HG02973 (cell line): Measurements from ENCODE around the gene KIF17.

ENCODE experiments used
- ATAC-seq: cut with Tn5 transposase; IDR thresholded peaks from one replicate; pipeline ENCODE4 v1.9.1; 2021; ENCODE audit warnings: moderate library complexity; ENCODE audit not compliant: unreplicated experiment

Gene KIF17

GRCh38 chr1:20633190-20634064, 84.4 kb downstream of the KIF17 start, which contains the start of gene PINK1:
PINK1 (plus strand) TSS chr1:20633458; CDS start chr1:20633549, 91 bp downstream.
- peak; percentile 57 for ATAC-seq

DNA sequence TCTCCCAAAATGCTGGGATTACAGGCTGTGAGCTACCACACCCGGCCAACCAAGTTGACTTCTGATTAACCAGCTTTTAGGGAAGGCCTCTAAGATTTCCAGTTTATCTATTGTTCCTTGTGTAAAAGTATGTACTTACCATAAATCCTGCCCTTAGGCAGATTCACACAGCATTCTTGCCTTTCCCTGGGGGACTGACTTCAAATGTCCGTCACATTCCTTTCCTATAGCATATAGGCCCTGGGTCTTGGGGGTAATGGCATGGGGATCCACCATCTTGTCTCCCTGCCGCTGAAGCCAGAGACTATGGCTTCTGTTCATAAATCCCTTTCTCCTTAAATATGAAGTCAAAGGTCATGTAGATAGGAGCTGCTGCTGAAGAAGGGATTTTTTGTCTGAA, 85.4 kb downstream of the KIF17 start:
- no peak for ATAC-seq

DNA sequence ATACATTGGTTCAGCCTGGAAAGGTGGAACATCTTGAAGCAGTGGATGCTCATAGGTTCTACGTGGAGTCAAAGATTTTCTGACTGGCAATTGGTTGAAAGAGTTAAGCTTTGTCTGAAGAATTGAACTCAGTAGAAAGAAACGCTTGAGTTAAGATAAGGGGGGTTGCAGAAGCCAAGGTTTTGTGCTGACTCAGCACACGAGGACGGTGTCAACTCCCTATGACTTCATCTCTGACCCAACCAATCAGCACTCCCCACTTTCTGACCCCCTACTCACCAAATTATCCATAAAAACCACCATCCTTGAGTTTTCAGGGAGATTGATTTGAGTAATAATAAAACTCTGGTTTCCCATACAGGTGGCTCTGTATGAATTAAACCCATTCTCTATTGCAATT, 87.1 kb downstream of the KIF17 start:
- no peak for ATAC-seq

GRCh38 chr1:20626524-20626923, 91.3 kb downstream of the KIF17 start:
- ATAC-seq = no peak

DNA sequence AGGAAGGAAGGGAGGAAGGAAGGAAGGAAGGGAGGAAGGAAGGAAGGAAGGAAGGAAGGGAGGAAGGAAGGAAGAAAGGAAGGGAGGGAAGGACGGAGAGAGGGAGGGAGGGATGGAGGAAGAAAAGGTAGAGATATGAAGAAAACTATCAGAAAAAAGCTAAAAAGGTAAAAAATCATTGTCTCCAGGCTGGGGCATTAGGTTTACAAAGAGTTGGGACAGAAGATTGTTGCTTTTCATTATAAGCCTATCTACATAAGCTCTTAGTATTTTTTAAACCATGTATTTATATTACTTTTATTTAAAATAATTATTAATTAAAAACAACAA, 91.7 kb downstream of the KIF17 start:
- ATAC-seq = no peak

- ATAC-seq = no peak
These were observed 92.4 kb downstream of the KIF17 start for GRCh38 chr1:20625176-20626097.

DNA sequence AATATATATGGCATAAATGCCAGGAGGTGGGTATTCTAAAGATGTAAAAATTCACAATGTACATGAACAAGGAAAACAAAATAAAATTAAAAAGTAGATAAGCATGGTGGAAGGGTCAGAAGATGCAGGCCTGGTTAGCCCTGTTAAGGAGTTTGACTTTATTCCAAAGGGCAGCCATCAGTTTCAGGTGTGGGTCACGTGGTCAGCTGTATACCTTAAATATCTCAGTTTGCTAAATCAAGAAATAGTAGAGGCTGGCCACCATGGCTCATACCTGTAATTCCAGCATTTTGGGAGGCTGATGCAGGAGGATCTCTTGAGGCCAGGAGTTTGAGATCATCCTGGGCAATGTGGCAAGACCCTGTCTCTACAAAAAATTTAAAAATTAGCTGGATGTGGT, 93.1 kb downstream of the KIF17 start:
- ATAC-seq = no peak

DNA sequence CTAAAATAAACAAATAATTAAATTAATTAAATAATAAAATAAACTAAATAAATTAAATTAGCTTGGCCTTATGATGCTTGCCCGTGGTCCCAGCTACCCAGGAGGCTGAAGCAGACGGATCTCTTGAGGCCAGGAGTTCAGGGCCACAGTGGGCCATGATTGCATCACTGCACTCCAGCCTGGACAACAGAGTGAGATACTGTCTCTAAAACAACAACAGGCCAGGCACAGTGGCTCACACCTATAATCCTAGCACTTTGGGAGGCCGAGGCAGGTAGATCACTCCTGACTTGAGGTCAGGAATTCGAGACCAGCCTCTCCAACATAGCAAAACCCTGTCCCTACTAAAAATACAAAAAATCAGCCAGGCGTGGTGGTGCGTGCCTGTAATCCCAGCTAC, 96.8 kb downstream of the KIF17 start:
- ATAC-seq = no peak

DNA sequence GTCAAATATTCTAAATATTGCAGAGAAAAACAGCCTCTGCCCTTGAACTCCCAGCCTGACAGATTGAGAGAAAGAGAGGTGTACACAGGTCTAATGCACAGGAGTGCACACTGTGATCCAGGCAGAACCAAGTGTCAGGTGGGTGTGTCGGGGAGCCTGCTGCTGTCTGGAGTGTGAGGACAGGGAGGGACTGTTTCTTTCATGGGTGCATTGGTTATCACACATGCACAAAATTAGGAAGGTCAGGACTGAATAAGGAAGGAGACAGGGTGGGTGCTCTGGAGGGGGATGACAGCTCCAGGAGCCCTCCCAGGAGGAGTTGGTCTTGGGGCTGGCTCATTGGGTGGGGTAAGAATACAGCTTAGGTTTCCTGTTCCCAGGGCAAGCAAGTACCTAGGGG, 97.8 kb downstream of the KIF17 start:
- no peak for ATAC-seq

GRCh38 chr1:20618550-20618949, 99.3 kb downstream of the KIF17 start:
- no peak for ATAC-seq

DNA sequence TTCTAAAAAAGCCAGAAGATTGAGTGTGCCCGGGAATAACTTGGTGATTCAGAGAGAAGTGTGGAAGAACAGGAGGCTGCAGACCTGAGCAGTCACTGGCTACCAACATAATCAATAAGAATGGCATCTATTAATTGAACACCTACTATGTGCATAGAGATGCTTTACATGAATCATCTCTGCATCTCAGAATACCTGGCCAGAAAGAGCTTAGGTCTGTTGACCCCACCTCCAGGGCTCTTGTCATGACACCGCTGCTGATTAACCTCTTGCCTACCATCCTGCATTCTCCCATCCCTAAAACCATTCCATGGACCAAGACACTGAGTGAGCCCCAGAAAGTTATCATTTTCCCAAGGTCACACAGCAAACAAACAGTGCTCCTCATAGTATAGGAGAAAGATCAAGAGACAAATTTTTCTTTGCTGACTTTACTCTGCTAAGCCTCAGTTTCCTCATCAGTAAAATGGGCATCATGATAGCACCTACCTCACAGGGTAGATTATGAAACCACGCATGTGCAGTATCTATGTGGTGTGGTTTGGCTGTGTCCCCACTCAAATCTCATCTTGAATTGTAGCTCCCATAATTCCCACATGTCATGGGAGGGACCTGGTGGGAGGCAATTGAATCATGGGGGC, 100.8 kb downstream of the KIF17 start:
- no peak for ATAC-seq

GRCh38 chr1:20615946-20616846, 101.6 kb downstream of the KIF17 start:
- ATAC-seq = no peak

- ATAC-seq = no peak
These were observed 103.7 kb downstream of the KIF17 start for GRCh38 chr1:20614131-20614579.
